ENCODE results near the gene TRAPPC12.
A peak's percentile ranks its signal among the peaks of the same experiment; 100 is the strongest.

The TRAPPC12 gene

DNA sequence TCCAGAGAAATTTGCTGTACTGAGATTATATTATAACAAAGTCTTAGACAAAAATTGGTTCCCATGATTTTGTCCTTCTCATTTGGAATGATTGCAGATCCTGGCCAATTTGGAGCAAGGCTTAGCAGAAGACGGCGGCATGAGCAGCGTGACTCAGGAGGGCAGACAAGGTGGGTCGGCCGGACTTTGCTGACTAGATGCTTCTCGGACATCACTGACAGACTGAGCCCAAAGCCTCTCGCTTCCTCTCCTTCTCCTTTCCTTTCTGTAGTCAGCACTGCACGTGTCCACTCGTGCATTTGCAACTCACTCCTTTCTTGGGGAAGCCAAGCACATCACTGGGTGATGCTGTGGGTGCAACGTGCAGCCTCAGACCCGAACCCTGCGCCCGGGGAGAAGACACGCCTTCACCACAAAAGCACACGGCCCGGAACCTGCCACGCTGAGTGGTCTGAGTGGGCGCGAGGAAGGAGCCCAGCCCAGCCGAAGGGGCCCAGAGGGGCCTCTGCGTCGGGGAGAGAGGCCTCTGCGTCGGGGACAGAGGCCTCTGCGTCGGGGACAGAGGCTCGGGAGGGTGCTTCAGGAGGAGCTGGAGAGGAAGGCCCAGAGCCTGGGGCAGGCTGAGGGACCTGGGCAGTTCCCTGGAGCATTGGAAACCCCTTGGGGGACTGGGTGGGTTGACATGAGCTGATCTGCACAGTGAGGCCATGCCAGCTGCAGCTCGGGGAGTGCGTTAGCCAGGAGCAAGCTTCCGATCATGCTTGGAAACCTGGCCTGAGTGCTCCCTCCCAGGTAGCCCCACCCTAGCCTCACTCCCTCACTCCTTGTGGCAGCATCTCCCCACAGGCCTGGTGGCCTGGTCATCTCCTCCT, 78.3 kb downstream of the TRAPPC12 start:
- DNase-seq, result no peak

DNA sequence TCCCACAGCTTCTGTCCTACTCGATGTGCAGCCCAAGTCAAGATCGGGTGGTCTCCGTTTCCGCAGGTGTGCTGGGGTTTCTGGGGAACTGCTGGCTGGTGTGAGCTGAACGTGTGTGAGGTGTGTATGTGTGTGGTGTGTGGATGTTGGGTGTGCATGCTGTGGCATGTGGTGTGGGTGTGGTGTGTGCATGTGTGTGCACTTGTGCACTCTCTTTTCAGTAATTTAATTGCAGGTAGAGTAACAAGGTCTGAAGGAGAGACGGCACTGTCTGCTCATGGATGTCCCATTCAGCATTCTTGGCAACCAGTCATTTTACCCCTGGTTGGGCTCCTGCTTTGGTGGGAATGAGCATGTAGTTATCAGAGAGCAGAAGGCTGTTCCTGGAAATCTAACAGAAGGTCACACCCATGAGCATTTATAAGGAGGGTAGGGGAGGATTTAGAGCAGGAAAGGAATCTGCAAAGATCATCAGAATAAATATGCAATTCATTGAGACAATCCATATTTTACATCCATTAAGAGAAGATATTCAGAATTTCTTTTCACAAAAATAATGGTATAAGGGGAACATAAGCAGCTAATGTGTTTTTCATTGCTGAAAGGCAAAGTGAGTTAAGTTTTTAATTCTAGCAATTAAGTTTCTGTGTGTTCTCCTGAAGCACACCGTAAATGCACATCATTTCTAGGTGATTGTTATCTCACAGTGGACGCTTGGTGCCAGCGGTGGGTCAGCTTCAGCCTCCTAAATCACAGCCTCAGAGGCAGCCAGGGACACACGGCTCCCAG, 79.1 kb downstream of the TRAPPC12 start:
- peak; percentile 74 for DNase-seq

GRCh38 chr2:3459185-3460015, 79.9 kb downstream of the TRAPPC12 start:
- DNase-seq, result no peak

GRCh38 chr2:3460156-3460555, 80.7 kb downstream of the TRAPPC12 start:
- no peak for DNase-seq

DNA sequence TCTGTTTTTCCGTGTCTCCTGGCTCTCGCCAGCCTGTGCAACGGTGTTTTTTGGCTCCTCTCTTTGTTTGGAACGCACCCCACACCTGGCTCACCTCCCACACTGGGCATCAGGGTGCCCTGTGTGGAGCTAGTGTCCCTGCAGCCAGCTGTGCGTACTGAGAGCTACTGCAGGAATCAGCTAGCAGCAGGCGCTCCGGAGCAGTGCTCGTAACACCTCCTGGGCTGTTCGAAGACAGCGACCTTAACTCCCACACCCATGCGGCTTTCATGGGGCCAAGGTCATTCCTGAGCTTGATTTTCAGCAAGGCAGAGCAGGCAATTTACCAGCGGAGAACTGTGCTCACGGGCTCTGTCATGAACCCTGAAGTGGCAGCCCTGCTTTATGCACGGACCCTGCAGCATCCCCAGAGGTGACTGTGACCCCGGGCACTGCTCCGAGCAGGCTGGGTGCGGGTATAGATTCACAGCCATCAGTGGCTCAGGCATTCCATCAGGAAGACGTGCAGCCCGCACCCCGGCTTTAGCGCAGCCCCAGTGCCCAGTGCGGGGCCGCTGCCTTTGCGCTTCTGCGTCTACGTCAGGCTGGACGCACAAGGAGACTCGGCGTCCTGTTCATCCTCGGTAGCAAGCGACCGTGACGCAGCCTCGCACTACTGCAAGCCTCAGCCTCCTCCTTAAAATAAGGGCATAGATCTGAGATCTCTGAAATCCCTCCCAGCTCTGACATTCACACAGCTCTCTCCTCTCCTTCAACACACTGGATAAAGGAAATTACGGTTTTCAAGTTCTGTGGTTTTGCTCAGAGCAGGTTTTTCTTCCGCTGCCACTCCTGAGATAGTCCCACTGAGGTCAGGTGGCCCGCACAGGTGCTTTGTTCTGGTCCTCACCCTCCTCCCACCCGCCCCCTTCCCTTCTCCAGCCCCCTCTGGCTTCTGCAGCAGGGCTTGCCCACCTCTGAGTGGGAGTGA, 81.6 kb downstream of the TRAPPC12 start:
- DNase-seq, result peak; percentile 35

GRCh38 chr2:3461801-3462492, 82.5 kb downstream of the TRAPPC12 start:
- DNase-seq, result peak; percentile 92

- DNase-seq, result no peak
These were observed 83.1 kb downstream of the TRAPPC12 start for GRCh38 chr2:3462493-3463104.

DNA sequence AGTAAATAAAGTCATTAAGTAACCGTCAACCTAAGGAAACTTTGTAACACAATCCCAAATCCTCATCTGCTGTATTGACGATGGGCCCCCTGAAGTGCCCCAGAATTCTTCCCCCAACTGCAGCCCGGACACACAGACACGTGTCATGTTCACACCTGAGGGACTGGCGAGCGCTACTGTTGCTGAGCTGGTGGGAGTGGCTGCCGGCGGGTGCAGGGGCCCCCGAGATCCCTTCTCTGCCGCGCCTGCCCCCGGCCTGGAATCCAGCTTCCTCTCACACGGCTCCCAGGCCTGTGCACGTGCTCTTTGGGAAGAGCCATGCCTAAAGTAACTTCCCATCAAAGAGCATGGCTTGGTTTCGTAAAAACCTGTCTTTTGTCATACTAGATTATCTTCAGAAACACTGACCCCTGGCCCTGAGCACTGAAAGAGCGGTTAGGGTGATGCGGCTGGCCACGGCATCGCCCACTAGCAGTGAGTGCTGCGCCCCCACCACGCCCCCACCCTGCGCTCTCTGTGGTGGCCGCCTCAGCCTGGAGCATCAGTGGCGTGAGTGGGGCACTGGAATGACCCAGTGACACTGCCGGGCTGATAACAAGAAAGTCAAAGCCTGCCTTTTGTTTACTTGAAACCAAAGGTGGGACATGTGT, 83.8 kb downstream of the TRAPPC12 start:
- no peak for DNase-seq

DNA sequence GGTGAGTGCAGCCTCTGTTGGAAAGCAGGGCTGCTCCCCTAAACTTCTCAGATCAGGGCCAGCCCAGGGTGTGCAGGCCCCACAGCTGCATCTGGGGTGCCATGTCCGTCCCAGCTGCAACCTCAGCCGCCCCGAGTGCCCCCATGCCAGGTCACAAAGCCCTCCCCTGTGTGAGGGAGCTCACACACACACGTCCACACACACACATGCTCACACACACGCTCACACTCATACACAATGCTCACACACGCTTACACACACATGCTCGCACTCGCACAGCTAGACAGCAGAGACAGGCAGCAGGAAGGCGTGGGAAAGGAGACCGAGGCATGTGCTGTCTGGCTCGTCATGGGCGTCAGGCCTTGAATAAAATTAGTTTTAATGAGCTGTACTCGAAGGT, 84.5 kb downstream of the TRAPPC12 start:
- DNase-seq, result no peak

- DNase-seq, result no peak
These were observed 85.0 kb downstream of the TRAPPC12 start for GRCh38 chr2:3464401-3465005.

DNA sequence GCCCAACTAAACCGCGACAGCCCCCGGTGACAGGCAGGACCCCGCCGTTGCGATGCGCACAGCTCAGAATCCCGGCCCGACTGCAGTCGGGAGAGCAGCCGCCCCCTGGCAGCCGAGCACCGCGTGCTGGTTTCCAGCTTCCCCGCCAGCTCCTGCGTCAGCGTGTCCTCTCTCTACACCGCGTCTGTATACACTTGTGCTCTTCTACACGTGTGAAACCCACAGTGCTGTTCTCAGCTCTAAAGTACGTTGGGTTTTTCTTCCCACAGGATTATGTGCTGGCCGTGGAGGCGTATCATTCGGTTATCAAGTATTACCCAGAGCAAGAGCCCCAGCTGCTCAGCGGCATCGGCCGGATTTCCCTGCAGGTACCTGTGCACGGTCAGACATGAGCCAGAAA, 85.8 kb downstream of the TRAPPC12 start:
- DNase-seq, result no peak

DNA sequence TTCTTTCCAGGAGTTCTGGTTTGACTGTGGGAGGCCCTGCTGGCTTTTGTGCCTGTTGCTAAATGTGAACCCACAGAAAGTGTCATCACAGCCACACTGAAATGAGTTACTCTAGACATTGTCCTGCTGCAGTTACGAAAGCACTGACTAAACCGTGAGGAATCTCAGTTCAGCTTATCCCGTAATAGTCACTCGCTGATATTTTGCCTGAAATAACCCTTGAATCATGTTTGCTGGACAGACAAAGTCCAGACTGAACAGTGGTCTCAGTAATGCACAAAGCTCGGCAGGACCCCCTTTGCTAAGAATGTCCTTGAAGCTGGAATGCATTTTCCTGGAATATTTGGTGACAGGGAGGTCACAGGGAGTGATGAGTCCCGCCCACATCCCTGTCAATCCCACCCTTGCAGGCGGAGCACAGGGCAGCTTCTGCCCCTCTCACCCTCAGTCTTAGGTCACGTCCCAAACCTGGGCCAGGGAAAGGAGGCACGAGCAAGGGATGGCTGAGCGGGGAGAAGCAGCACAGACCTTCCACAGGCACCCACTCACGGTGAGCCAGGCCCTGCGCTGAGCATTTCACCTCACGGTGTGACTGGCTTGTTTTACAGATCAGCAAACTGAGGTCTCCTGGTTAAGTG, 86.5 kb downstream of the TRAPPC12 start:
- DNase-seq, result no peak

DNA sequence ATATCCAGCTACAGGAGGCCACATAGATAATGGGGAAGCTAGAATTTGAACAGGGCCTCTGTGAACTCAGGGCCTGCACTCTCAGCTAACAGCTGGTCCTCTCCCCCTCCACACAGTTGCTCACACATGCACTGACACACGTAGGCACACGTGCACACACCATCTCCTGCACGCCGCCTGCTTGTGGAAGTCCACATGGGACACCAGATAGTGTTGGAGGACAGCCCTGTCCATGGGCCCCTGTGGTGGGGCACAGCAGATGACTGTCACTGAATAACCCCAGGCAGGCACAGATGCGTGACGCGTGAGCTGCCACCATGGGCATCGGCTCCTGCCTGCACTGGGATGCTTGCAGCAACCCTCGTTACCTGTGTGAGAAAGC, 87.0 kb downstream of the TRAPPC12 start:
- no peak for DNase-seq

DNA sequence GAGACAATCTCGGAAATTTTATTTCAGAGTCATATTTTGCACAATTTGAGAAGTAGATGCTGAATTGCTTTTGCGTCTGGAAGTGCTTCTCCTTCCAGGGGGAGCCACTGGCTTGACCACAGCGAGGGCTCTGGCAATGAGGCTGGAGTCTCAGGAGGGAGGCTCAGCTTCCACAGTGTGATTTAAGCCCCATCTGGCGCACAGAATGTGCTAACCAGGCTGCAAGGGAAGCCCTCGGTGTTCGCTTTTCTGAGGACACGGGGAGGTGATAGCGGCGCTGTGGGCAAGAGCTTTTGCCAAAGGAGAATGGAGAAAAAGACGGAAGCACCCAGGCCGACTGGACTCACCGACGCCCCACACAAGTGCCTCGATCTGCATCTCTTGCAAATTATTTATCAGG, 87.5 kb downstream of the TRAPPC12 start:
- no peak for DNase-seq

- no peak for DNase-seq
These were observed 88.2 kb downstream of the TRAPPC12 start for GRCh38 chr2:3467654-3468053.

DNA sequence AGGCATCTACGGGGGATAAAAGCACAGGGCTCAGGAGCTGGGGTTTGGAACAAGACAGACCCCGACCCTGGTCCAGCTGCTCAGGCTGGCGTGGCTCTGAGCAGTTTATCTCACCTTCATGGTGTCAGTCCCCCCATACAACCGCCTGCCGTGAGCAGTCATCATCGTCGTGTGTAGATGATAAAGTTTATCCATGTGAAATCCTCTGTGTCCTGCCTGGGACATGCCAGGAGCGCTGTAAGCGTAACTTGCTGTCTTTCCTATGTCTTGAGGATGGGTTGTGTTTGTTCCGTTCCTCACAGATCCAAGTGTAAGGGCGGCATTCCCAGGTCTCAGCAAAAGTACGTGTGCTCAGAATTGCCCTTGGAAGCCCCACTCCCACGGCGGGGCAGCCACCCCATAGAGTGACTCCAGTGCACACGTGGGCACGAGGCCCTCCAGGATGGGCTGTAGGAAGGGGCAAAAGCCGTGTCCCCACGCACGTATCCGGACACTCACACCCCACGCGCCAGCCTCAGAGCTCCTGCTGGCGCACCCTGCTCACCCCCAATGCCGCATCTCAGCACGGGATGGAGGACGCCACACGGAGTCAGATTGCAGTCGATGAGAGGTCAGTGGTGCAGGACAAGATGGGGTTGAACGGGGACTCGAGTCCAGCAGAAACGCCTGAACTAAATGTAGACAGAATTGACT, 88.9 kb downstream of the TRAPPC12 start:
- no peak for DNase-seq

DNA sequence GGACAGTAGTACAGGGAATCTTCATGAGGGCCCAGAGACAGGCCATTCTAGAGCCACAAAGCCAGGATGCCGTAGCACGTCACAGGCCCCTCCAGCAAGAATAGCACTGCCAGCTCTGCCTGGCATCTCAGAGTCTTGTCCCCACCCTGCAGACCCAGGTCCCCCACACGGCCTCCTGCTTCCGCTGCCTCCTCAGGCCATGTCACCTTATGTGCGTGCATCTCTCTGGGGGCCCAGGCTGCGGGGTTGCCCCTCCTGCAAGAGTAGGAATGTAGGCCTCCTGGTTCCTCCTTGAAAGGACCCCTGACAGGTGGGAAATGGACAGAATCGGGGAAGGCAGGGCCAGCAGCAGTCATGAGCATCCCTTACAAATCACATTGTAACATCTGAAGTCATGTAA, 90.0 kb downstream of the TRAPPC12 start:
- DNase-seq, result no peak

GRCh38 chr2:3470166-3470651, 90.7 kb downstream of the TRAPPC12 start:
- no peak for DNase-seq

All from NCI-H1694 (cell line).